Measurements from ENCODE around the gene PARP6. TPM values are rescaled to one million over a fixed set of nuclear protein-coding genes. Genes with fewer than 3 reads are reported as not detected.

PARP6 gene
- polyA plus RNA-seq, 1 donor (not counting 4 experiments of a cell fraction or from before 2014, with no cell fraction given): 51.0 TPM

- dilution Hi-C loops (cut with MboI; ENCODE audit: extremely low pct_ligation_motif_present, low sequenced_read_pairs): no loop called here
- FAIRE-seq: no peak
These were observed 37.1 kb downstream of the PARP6 start for GRCh38 chr15:72235298-72235697.

GRCh38 chr15:72233769-72234168 is 38.6 kb downstream of the PARP6 start:
- H3K4me1 ChIP-seq (ENCODE audit: control insufficient read depth, extremely low read depth, insufficient read depth, low read length): peaks cover 30% of the 10 kb centered on the region
- FAIRE-seq: no peak

More at GRCh38 chr15:72235298-72235697, 37.1 kb downstream of the PARP6 start:
- Histone ChIP-seq H3K4me3 (ENCODE audit: control insufficient read depth in 2 of 3, extremely low read depth in 1 of 3, insufficient read depth in 2 of 3, low read depth in 1 of 3, low read length in 3 of 3) (no peak overlapping the region), H3K27ac (ENCODE audit: control insufficient read depth, insufficient read depth, low read length) (no peak overlapping the region), H3K79me2 (ENCODE audit: control insufficient read depth, insufficient read depth, low read length) (peaks cover 17% of the 10 kb centered on the region), H3K9ac (ENCODE audit: control insufficient read depth, extremely low read depth, insufficient read depth, low read length) (no peak overlapping the region), H3K4me2 (ENCODE audit: control insufficient read depth, extremely low read depth, insufficient read depth, low read depth, low read length) (no peak overlapping the region), H3K9me3 (ENCODE audit: control insufficient read depth, low read depth, low read length) (no peaks in the 10 kb centered on the region), H3K4me1 (ENCODE audit: control insufficient read depth, extremely low read depth, insufficient read depth, low read length) (peaks cover 27% of the 10 kb centered on the region), H2AFZ (ENCODE audit: control insufficient read depth, low read length) (no peak overlapping the region), H3K27me3 (ENCODE audit: control insufficient read depth, extremely low read depth, insufficient read depth, low read length) (no peaks in the 10 kb centered on the region), H3K9me1 (ENCODE audit: control insufficient read depth, extremely low read depth, insufficient read depth, low read length) (no peaks in the 10 kb centered on the region), H4K20me1 (ENCODE audit: control insufficient read depth, extremely low read depth, insufficient read depth, low read length) (no peaks in the 10 kb centered on the region), H3K36me3 (ENCODE audit: control insufficient read depth in 2 of 2, extremely low read depth in 1 of 2, insufficient read depth in 2 of 2, low read length in 2 of 2) (peaks cover 0 to under 1% of the 10 kb centered on the region in 2 experiments)
- DNase-seq (ENCODE audit: low read depth, low spot score): no peak
- no peak for TF ChIP-seq CTCF (optimal IDR thresholded peaks at IDR 0.05 in 1 of 3, IDR thresholded peaks at IDR 0.05 in 1 of 3, conservative IDR thresholded peaks at IDR 0.05 in 1 of 3; ENCODE audit: extremely low read depth in 1 of 3, insufficient read depth in 2 of 3, low read length in 3 of 3)
- TF ChIP-seq EZH2 (IDR thresholded peaks at IDR 0.05; ENCODE audit: low read length): no peak

More at GRCh38 chr15:72233769-72234168, 38.6 kb downstream of the PARP6 start:
- Histone ChIP-seq H3K79me2 (ENCODE audit: control insufficient read depth, insufficient read depth, low read length) (peaks cover 32% of the 10 kb centered on the region), H3K9me1 (ENCODE audit: control insufficient read depth, extremely low read depth, insufficient read depth, low read length) (no peaks in the 10 kb centered on the region), H3K27me3 (ENCODE audit: control insufficient read depth, extremely low read depth, insufficient read depth, low read length) (no peaks in the 10 kb centered on the region), H2AFZ (ENCODE audit: control insufficient read depth, low read length) (no peak overlapping the region), H3K9me3 (ENCODE audit: control insufficient read depth, low read depth, low read length) (no peaks in the 10 kb centered on the region), H3K9ac (ENCODE audit: control insufficient read depth, extremely low read depth, insufficient read depth, low read length) (no peak overlapping the region), H3K36me3 (ENCODE audit: control insufficient read depth in 2 of 2, extremely low read depth in 1 of 2, insufficient read depth in 2 of 2, low read length in 2 of 2) (peaks cover 4 to 9% of the 10 kb centered on the region in 2 experiments), H3K4me3 (ENCODE audit: control insufficient read depth in 2 of 3, extremely low read depth in 1 of 3, insufficient read depth in 2 of 3, low read depth in 1 of 3, low read length in 3 of 3) (no peak overlapping the region), H3K4me2 (ENCODE audit: control insufficient read depth, extremely low read depth, insufficient read depth, low read depth, low read length) (no peak overlapping the region), H3K27ac (ENCODE audit: control insufficient read depth, insufficient read depth, low read length) (no peak overlapping the region), H4K20me1 (ENCODE audit: control insufficient read depth, extremely low read depth, insufficient read depth, low read length) (peaks cover 3% of the 10 kb centered on the region)
- dilution Hi-C loops (cut with MboI; ENCODE audit: extremely low pct_ligation_motif_present, low sequenced_read_pairs): no loop called here
- DNase-seq (ENCODE audit: low read depth, low spot score): no peak
- TF ChIP-seq CTCF (optimal IDR thresholded peaks at IDR 0.05 in 1 of 3, IDR thresholded peaks at IDR 0.05 in 1 of 3, conservative IDR thresholded peaks at IDR 0.05 in 1 of 3; ENCODE audit: extremely low read depth in 1 of 3, insufficient read depth in 2 of 3, low read length in 3 of 3): no peak
- no peak for TF ChIP-seq EZH2 (IDR thresholded peaks at IDR 0.05; ENCODE audit: low read length)

Measured in keratinocyte (primary cell).